Parathyroid adenoma (tissue), 2 donors: Measurements from ENCODE around the gene FOXN3.

Experiments
- H2AFZ ChIP-seq: fragments of 300-600 bp; sonication (generic); one replicate; pipeline ENCODE4 v1.7.0; 2017; ENCODE audit warnings: antibody characterized with exemption, mild to moderate bottlenecking
- H3K27ac ChIP-seq: fragments of 300-600 bp; sonication (generic); one replicate; pipeline ENCODE4 v1.7.0; 2017
- H3K27me3 ChIP-seq: fragments of 300-600 bp; sonication (generic); one replicate; pipeline ENCODE4 v1.7.0; 2017; ENCODE audit warnings: low read length; ENCODE audit not compliant: control insufficient read depth, insufficient read depth
- H3K36me3 ChIP-seq: fragments of 300-600 bp; sonication (generic); one replicate; pipeline ENCODE4 v1.7.0; 2017; ENCODE audit warnings: low read length; ENCODE audit not compliant: control insufficient read depth, insufficient read depth
- H3K4me1 ChIP-seq: fragments of 300-600 bp; sonication (generic); one replicate; pipeline ENCODE4 v1.7.0; 2017; ENCODE audit warnings: control low read depth
- H3K4me2 ChIP-seq: fragments of 300-600 bp; sonication (generic); one replicate; pipeline ENCODE4 v1.7.0; 2017; ENCODE audit warnings: low read length
- H3K4me3 ChIP-seq: fragments of 300-600 bp; sonication (generic); one replicate; pipeline ENCODE4 v1.7.0; 2017; ENCODE audit warnings: low read depth, low read length
- H3K79me2 ChIP-seq: fragments of 300-600 bp; sonication (generic); one replicate; pipeline ENCODE4 v1.7.0; 2017; ENCODE audit warnings: control low read depth
- H3K9ac ChIP-seq: fragments of 300-600 bp; sonication (generic); one replicate; pipeline ENCODE4 v1.7.0; 2017; ENCODE audit warnings: mild to moderate bottlenecking
- H3K9me3 ChIP-seq: fragments of 300-600 bp; sonication (generic); one replicate; pipeline ENCODE4 v1.7.0; 2017; ENCODE audit warnings: low read length; ENCODE audit not compliant: control insufficient read depth
- TF ChIP-seq, protein P1 (sequence below): fragments of 300-600 bp; sonication (generic); IDR thresholded peaks from one replicate; pipeline ENCODE4 v1.7.0; 2017; ENCODE audit warnings: antibody characterized with exemption, mild to moderate bottlenecking
- donor health status: primary hyperparathyroidism.

The FOXN3 gene

DNA sequence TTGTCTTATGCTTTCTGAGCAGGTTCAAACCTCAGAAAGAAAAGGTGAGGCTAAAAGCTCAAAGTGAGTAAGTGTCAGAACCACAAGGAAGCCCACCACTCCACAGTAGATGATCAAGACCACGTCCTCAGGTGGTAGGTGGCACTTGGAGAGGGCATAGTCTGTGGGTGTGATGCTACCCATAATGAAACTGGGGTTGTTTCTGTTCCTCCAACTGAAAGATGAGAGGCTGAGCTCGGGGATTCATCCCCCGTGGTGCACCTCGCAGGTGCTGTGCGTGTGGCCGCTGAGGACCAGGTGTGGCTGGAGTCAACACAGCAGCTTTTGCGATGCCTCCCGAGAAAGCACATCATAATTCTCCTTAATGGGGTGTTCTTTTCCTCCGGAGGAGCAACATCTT lies 306.9 kb downstream of the FOXN3 start:
- Histone ChIP-seq H3K36me3 (no peaks in the 10 kb centered on the region), H3K9me3 (no peaks in the 10 kb centered on the region), H3K79me2 (no peaks in the 10 kb centered on the region), H2AFZ (no peak overlapping the region), H3K9ac (no peak overlapping the region), H3K27ac (no peak overlapping the region), H3K4me1 (no peaks in the 10 kb centered on the region), H3K27me3 (no peaks in the 10 kb centered on the region), H3K4me3 (no peak overlapping the region), H3K4me2 (no peak overlapping the region)
- TF ChIP-seq, protein P1, sequence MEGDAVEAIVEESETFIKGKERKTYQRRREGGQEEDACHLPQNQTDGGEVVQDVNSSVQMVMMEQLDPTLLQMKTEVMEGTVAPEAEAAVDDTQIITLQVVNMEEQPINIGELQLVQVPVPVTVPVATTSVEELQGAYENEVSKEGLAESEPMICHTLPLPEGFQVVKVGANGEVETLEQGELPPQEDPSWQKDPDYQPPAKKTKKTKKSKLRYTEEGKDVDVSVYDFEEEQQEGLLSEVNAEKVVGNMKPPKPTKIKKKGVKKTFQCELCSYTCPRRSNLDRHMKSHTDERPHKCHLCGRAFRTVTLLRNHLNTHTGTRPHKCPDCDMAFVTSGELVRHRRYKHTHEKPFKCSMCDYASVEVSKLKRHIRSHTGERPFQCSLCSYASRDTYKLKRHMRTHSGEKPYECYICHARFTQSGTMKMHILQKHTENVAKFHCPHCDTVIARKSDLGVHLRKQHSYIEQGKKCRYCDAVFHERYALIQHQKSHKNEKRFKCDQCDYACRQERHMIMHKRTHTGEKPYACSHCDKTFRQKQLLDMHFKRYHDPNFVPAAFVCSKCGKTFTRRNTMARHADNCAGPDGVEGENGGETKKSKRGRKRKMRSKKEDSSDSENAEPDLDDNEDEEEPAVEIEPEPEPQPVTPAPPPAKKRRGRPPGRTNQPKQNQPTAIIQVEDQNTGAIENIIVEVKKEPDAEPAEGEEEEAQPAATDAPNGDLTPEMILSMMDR: no peak

DNA sequence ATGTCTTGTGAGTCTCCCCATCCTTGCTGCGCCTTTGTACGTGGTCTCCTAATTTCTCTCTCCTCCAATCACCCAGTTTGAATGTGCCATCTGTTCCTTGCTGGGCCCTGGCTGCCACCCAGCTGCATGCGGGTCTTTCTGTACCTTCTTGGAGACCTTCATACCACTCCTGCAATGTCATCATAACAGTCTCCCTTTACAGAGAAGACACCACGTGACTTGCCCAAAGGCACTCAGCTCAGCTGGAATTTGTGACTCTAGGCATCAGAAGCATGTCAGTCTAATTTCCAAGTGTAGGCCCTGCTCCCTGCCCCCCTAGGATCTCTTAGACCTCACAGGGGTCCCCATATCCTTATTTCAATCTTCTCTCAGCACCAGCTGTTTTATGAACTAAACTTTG lies 308.4 kb downstream of the FOXN3 start:
- H3K79me2 ChIP-seq: no peaks in the 10 kb centered on the region
- no peak overlapping the region for H3K4me2 ChIP-seq
- H3K4me1 ChIP-seq: no peaks in the 10 kb centered on the region
- no peaks in the 10 kb centered on the region for H3K27me3 ChIP-seq
- no peak overlapping the region for H2AFZ ChIP-seq
- no peak overlapping the region for H3K9ac ChIP-seq
- TF ChIP-seq, protein P1: no peak
- no peak overlapping the region for H3K27ac ChIP-seq
- H3K4me3 ChIP-seq: no peak overlapping the region
- no peaks in the 10 kb centered on the region for H3K36me3 ChIP-seq
- no peaks in the 10 kb centered on the region for H3K9me3 ChIP-seq

DNA sequence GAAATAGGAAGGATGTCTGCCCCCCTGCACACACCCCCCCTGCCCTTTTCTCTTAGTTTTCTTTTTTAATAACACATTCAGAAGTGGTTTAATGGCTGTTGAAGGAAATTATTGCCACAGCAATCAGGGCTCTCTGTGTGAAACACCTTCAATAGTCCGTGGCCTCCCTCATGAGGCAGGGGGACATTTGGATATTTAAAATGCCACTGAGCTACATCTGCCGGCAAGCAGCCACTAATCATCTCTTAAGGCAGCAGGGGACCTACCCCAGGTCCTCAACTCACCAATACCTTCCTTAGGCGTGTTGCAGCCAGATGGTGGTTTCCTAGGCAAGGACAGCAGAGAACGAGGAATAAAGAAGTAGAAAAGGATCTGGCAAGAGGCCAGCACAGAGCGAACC lies 309.4 kb downstream of the FOXN3 start:
- Histone ChIP-seq H3K4me2 (no peak overlapping the region), H3K9ac (no peak overlapping the region), H3K27me3 (no peaks in the 10 kb centered on the region), H3K9me3 (no peaks in the 10 kb centered on the region), H3K36me3 (no peaks in the 10 kb centered on the region), H3K27ac (no peak overlapping the region), H2AFZ (no peak overlapping the region), H3K4me3 (no peak overlapping the region), H3K79me2 (no peaks in the 10 kb centered on the region), H3K4me1 (no peaks in the 10 kb centered on the region)
- TF ChIP-seq, protein P1: no peak
